NCI-H1694 treated with DMSO at 0.1 percent for 48 hours (cell line): ENCODE results near the gene SCGN.

Experiments
- DNase-seq: peaks from one replicate; lab custom pipeline; 2025; lab: John Stamatoyannopoulos, UW

Gene SCGN

DNA sequence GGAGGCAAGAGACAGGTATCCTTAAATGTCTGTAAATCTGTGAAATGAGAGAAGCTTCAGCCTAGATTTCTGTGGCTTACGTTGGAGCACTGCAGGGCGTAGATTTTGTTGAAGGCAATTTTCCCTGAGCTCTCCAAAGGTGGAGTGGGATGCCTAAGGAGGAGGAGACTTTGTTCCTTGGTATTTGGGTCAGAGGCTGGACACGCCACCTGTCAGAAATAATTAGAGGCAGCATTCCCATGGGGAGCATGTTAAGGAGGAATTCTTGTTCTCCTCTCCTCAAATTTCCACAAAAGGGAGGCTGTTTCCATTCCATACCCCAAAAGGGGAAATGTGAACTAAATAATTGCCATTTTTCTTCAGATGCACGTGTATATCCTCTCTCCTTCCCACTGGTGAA lies 11.1 kb upstream of the SCGN start:
- no peak for DNase-seq

DNA sequence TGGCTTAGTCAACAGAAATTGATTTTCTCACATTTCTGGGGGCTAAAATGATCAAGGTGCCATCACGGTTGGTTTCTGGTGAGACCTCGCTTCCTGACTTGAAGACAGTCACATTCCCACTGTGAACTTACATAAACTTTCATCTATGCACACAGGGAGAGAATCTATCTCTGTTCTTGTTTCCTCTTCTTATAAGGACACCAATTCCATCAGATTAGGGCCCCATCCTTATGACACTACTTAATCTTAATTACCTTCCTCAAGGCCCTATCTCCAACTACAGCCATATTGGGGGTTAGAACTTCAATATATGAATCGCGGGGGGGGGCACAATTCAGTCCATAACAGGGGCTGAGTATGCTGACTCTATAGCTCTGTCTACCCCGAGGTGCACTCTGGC lies 10.6 kb upstream of the SCGN start:
- no peak for DNase-seq

DNA sequence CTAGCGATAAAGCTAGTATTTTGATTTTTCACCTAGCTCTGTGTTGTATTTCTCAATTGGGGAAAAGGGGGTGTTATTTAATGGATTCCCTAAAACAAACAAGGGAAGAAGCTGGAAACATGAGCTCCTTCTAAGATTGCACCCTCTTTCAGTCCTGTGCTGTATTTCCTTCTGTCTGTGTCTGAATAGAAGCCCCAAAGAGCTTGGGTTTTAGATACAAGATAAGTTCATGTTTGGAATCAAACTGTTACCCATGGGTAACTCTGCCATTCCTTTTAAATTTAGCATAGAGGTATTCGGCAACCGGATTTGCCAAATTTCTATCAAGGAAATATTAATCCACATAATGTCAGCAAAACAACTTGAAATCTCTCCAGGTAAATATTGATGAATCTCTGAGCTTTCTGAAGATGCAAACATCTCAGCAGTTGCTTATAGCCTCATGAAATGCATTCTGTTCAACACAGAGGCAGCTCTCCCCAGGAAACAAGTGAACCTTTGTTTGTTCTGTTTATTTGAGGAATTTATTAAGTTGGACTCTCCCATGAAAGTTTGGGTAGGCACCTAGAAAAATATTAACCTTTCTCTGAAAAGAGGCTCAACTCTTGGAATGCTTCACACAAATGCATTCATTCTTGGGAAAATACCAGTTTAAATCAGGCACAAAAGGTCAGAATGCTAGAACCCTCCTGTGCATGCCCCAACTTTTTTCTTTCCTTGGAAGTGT lies 9.9 kb upstream of the SCGN start:
- DNase-seq, result no peak

DNA sequence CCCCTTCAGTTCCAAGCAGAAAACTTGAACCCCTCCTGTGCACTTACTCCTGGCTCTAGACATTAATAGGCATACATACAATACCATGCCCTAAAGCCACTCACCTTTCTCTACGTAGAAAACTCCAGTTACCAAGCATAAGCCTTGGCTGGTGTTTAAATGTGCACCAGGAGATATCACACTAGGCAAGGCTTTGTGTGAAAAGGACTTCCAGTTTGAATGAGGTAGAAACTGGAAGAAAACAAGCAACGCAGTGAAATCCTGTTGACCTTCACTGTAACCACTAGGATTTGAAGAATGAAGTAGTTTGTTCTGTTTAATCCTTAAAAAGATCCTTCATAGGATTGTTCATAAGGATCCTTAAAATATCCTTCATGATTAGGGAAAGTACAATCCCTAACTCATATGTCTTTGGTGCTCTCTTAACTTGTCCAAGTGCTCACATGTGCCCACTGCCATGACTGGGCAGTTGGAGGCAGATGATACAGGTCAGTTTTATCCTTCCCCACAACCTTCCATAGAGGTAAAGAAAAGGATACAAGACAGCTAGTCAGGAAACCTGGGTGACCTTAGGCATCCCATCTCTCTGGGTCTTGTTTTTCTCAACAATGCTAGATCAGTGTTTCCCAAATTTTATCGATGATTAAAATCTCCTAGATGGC lies 9.2 kb upstream of the SCGN start:
- no peak for DNase-seq

DNA sequence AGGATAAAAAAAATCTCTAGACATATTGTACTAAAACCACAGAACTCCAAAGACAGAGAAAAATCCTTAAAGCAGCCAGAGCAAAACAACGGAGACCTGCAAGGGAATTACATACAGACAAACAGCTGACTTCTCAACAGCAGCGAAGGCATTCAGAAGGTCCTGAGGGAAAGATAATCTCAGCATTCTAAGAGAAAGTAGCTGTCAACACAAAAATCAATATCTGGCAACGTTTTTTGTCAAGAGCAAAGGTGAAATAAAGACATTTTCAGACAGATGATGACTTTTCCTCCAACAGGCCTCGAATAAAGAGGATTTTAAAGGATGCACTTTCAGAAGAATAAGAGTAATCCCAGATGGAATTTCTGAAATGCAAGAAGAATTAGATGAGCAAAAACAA lies 6.1 kb upstream of the SCGN start:
- DNase-seq, result no peak

DNA sequence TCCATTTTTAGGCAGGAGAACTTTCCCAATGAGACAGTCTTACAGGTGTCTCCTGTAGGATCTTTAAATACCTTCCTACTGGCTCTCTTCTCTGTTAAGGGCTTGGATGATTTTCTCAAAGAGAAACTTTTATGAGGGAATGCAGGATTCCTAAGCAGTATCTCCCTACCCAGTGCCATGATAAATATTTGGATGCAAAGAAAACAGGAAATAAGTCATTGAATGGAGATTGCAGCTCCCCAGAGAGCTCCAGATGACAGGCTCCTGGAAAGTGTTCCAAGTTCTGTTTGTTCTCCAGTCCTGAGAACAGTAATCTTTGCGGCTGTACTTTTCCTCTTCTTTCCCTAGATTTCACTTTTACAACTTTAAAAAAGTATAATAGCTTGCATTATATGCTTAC lies 2.4 kb upstream of the SCGN start:
- DNase-seq, result no peak

DNA sequence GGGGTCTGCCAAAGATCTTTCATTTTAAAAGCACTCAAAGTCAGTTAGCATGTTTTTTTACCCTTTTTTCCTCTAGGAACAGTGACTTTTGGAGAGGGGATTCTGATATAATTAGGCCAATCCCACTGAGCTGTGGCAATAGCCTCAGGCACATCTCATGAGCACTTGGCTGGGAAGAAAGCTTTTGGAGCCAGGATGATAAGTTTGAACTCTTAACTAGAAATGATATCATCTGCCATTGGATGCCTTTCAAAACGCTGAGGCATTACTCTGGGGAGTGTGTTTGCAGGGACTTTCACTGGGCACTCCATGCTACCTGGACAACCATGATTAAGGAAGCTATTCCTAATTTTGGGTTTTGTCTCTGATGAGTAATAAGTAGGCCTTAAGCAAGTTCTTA lies 3.7 kb downstream of the SCGN start:
- no peak for DNase-seq

DNA sequence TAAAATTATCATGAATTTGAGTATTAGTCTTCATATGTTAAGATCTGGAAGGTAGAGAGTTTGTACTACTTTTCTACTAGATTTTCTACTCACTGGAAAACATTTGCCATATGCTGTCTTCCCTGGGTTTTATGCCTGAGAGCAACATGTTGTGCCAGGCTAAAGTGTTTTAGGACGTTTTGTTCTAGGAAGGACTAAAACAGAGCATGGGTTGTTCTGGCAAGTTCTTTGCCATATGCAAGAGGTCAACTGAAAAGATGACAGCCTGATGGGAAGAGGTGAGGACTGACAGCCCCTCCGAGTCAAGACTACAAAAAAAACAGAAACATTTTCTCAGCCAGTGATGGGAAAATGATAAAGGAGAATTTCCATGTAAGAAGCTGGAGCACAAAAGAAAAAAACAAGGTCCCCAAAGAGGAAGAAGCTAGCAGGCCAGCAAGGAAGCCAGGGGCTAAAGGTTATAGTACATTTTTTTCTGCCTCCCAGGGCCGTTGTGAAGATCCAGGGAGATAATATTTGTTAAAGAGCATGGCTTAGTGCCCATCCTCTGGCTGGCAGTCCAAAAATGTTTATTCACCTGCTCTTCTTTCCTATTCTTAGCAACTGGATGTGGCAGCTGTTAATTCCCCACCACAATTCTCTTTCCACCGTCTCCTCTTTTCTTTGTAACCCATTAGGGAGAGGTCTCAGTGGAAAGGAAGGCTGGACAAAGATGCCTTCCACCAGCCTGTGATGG lies 7.8 kb downstream of the SCGN start:
- no peak for DNase-seq

DNA sequence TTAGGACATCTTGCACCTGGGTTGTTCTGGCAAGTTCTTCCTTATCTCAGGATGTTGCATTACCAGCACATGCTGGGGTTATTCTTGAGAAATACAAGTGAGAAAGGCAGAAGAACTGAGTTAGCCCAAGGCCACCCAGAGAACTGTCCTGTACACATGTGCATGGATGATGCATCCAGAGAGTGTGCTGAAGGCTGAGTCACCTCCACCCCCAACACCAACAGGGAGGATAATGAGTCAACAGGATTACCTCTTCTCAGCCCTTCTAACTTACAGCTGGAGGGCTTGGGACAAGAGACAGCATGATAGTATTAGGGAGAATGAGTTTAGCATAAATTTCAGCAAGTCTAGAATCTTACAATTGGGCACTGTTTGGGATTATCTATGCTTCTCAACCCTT lies 8.5 kb downstream of the SCGN start:
- no peak for DNase-seq

DNA sequence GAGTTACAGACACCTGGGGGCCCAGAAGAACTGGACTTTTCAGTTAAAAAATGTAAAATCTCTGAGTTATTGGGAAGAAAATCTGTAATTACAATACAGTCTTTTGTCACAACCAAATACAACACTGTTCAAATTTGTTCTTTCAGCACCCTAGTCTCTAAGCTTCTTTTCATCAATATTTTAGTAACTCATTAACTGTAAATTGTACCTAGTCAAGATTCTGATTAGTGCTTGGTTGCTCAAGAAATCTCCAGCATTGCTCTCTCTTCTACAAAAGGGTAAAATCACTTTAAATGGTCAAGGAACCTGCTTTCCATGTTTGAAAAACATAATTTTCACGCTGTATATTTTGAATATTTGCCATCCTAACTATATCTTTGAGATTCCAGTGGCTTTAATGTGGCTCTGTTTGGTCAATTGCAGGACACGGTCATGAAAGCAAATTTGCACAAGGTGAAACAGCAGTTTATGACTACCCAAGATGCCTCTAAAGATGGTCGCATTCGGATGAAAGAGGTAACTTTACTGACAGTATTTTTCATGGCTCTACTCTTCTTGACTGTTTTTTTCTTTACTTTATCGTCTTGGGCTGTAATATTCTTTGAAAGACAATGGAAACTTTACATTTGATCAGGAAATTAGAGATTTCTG lies 9.2 kb downstream of the SCGN start:
- DNase-seq, result no peak

DNA sequence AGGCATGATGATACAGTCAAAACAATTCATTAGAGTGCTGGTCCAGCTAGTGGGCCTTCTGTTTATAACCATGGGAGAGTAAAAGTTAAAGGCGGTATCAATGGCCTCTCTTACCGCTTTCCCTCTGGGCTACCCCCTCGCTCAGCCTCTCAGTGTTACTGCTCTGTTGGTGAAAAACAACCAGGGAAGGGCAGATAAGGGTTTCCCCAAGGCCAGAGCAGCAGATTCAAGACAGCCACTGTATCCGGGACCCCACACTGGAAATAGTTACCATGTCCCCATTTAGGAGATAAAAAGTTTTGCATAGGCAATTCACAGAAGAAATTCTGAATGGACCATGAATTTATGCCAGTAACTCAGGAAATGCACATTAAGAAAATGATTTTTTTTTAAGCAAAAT lies 13.4 kb downstream of the SCGN start:
- DNase-seq, result no peak

DNA sequence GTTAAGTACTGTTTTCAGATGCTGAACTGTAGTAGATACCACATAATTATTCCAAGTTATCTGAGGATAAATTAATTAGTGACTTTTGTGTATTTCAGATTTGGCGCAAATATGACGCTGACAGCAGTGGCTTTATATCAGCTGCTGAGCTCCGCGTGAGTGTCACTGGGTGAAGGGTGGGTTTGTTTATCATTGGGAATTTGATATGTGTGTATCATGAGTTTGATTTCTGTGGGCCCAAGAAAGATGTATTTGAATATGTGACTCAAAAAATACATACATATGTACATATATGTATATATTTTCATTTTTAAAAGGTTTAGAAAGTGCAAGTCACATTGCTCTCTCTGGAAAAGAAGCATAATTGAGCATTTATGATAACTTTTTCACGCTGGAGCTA lies 17.4 kb downstream of the SCGN start:
- DNase-seq, result no peak

DNA sequence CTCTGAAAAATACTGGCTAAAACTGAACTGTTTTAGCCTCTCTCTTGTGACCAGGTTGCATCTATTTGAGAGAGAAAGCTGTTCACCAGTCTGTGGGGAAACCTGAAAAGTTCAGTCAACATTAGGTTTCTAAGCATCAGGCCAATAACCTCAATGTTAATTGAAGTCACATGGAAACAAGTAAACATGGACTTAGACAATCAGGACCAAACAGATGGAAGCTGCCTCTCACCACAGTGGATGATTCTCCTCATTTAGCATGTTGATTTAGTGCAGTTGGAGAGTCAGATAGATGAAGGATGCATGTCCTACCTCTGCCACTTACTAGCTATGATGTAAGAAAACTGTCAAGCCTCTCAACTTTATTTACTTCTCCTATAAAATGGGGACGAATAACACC lies 18.2 kb downstream of the SCGN start:
- DNase-seq, result peak; percentile 65

DNA sequence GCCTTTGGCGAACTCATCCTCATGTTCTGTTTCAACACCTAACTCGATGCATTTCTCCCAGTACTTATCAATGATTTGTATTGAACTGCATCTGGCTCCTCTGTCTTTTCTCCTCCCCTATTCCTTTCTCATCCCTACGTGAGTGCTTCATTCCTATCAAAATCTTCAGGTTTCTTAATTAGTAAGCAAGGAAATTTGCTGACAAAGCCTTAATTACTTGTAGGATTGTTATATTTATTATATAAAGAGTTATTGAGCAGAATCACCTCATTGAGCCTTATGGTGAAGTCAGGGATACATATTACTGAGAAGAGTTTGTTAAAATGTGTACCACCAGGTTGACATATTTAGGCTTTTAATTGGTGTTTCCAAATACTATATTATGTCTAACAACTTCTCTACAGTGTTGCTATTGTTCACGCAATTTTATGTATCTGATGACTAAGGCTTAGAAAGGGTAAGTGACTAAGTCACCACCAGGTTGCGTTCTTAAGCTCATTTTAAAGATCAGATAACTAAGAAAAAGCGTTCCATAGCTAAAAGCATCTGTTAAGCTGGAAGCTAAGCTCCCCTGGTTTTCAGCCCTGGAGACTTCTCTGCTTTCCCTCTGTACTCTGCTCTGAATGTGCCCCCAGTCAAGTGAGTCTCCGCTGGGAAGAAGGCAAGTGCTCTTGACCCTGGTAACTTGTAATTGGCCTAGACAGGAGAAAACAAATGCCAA lies 18.9 kb downstream of the SCGN start:
- DNase-seq, result no peak

DNA sequence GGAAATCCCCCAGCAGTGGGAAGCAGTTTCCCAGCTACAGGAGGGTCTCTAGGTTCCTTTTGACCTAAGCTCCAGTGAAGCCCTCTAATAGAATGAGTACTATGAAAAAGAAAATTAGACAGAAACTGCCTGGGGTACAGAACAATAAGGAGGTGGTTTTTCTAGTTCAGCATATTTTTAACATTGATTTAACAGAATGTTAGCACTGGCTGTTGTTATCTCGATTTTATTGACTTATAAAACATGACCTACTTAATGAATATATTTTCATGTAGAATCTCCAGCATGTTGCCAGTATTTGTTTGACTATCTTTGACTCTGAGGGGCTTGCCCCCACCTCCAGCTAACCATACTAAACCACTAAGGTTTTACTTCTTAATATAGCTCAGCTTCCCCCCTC lies 19.6 kb downstream of the SCGN start:
- no peak for DNase-seq

DNA sequence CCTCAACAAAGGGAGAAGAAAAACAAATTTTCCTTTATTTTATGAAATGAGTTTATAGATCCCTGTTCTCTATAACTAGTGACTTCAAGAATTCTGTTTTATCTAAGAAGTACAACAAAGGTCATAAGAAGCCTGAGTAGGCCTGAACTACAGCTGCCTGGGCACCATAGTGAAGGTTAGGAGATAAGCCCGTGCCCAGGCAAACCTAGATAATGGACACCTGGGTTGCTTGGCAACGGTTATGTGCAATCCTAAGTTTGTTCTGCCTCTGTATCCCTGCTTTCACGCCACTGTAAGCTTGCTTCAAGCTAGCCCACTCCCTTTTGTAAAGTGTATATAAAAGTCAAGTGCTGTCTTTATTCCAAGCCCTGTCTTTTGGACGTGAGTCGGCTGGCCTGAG lies 23.2 kb downstream of the SCGN start:
- no peak for DNase-seq

DNA sequence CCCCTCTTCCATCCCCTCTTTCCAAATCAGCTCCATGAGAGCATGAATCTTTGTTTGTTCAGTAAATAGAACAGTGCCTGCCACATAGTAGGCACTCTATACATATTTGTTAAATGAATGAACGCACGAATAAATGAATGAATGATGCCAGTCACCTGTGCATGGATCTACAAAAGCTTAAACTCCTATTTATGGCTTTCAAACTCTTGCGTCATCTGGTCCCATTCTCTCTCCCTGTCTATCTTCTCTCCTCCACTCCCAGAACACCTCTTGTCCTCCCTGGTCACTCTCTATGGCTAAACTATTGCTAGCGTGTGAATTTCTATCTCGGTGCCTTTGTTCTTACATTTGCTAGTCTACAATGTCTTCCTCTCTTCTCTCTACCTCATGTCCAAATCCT lies 24.8 kb downstream of the SCGN start:
- DNase-seq, result no peak

DNA sequence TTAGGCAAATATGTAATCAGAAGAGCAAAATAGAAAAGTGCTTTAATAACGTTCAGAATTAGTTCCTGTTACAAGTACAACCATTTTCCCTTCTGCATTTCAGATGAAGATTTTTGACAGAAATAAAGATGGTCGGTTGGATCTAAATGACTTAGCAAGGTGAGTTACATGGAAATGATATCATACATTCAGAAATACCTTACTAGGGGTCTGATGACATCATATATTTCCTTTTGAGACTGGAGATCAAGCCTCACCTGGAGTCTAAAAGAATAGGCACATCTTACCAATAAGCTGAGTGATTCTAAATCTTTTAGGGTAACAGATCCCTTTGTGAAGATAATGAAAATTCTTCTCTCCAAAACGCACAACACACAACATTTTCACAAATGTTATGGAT lies 29.8 kb downstream of the SCGN start:
- no peak for DNase-seq

DNA sequence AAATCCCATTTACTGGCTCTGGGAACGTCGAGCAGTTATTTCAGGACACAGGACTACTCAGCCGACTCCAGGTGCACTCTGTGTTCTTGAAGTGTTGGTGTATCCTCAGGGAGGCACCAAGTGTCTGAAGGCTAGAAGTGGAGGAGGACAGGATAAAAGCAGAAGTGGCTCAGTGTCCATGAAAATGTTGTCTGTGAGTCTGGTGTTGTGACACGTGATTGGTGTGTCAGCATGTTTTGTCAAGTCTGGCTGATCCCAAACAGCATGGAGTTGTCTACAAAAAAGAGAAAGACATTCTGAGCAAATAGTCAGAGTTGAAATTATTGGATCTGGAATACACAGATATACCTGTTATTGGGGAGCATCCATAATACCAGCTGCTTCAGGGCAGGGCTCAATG lies 30.3 kb downstream of the SCGN start:
- DNase-seq, result no peak

DNA sequence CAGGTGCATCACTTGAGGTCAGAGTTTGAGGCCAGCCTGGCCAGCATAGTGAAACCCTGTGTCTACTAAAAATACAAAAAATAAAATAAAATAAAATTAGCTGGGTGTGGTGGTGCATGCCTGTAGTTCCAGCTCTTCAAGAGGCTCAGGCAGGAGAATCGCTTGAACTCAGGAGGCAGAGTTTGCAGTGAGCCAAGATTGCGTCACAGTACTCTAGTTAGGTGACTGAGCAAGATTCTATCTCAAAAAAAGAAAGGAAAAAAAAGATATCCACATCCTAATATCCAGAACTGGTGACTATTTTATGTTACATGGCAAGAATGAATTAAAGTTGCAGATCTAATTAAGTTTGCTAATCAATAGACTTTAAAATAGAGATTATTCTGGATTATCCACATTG lies 32.5 kb downstream of the SCGN start:
- no peak for DNase-seq

DNA sequence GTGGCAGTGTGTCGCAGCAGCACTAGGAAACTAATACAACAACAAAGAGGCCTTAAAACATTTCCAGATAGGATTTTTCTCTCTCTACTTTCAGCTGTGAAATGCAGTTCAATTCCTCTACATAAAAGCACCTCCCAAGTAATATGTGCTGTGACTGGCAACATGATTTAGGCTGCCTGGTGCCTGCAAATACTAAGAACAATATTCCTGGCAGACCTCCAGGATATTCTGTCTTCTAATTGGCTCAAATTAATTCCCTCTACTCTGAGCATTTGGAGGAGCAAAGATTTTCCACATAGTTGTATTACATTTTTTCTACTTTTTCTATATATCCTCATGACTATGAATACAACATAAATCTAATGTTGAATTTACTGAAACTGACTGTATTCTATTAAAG lies 33.2 kb downstream of the SCGN start:
- no peak for DNase-seq

DNA sequence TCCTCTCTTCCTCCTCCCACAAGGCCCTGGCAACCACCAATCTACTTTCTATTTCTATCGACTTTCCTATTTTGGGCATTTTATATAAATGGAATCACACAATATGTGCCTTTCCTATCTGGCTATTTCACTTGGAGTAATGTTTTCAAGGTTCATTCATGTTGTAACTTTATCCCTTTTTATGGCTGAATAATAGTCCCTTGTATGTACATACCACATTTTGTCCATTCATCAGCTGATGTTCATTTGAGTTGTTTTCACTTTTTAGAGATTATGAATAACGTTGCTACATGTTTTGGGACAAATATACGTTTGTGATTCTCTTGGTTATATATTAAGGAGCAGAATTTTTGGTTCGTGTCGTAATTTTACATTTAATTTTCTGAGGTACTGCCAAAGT lies 33.9 kb downstream of the SCGN start:
- no peak for DNase-seq
